HepG2 (cell line): ENCODE measurements around the gene CORO1C. TPM values are rescaled to one million over a fixed set of nuclear protein-coding genes. Genes with fewer than 3 reads are reported as not detected.

Experiments used
- ADNP ChIP-seq: sonication (generic); formaldehyde crosslinking; IDR thresholded peaks from 2 replicates; pipeline ENCODE4 v1.4.0; 2020; ENCODE audit warnings: missing genetic modification reagents
- BORCS8-MEF2B ChIP-seq: sonication (generic); formaldehyde crosslinking; IDR thresholded peaks from 2 replicates; pipeline ENCODE4 v1.8.0; 2022; ENCODE audit warnings: mild to moderate bottlenecking, missing genetic modification reagents
- CC2D1A ChIP-seq: sonication (generic); formaldehyde crosslinking; IDR thresholded peaks from 2 replicates; pipeline ENCODE4 v1.8.1; 2023; ENCODE audit warnings: mild to moderate bottlenecking, missing genetic modification reagents
- DNMT1 ChIP-seq: sonication (generic); formaldehyde crosslinking; IDR thresholded peaks from 2 replicates; pipeline ENCODE4 v1.5.1; 2020; ENCODE audit warnings: mild to moderate bottlenecking, missing genetic modification reagents
- EHMT2 ChIP-seq: fragments of 200-600 bp; sonication (generic); IDR thresholded peaks from 2 replicates; pipeline ENCODE4 v1.7.0; 2017; ENCODE audit warnings: antibody characterized with exemption, low read depth, low read length, borderline replicate concordance
- FOXC1 ChIP-seq: sonication (generic); formaldehyde crosslinking; IDR thresholded peaks from 2 replicates; pipeline ENCODE4 v1.8.0; 2022; ENCODE audit warnings: mild to moderate bottlenecking, missing genetic modification reagents, borderline replicate concordance
- FOXK2 ChIP-seq: fragments of 450-650 bp; IDR thresholded peaks from 2 replicates; pipeline ENCODE4 v1.6.1; 2016
- MAFF ChIP-seq: IDR thresholded peaks from 2 replicates; pipeline ENCODE4 v1.6.1; 2011; ENCODE audit warnings: low read depth, low read length, improper control_type of control experiment
- MXI1 ChIP-seq: IDR thresholded peaks from 3 replicates; pipeline ENCODE4 v1.6.1; 2012; ENCODE audit warnings: low read depth, low read length, inconsistent platforms, borderline replicate concordance
- PHF20 ChIP-seq: sonication (generic); formaldehyde crosslinking; IDR thresholded peaks from 2 replicates; pipeline ENCODE4 v1.5.0; 2020; ENCODE audit warnings: mild to moderate bottlenecking, missing genetic modification reagents
- POLR2AphosphoS5 ChIP-seq: IDR thresholded peaks from 2 replicates; pipeline ENCODE4 v1.6.1; 2012; ENCODE audit warnings: low read depth, low read length
- REL ChIP-seq: sonication (generic); formaldehyde crosslinking; conservative IDR thresholded peaks from 2 replicates; pipeline ENCODE4 v1.8.0; 2022; ENCODE audit warnings: mild to moderate bottlenecking, missing genetic modification reagents, moderate library complexity
- SAFB2 ChIP-seq: sonication (generic); formaldehyde crosslinking; IDR thresholded peaks from 2 replicates; pipeline ENCODE4 v1.5.1; 2020; ENCODE audit warnings: missing genetic modification reagents, low read depth, mild to moderate bottlenecking, borderline replicate concordance
- SP140L ChIP-seq: sonication (generic); formaldehyde crosslinking; IDR thresholded peaks from 2 replicates; pipeline ENCODE4 v1.4.0; 2020; ENCODE audit warnings: missing genetic modification reagents, borderline replicate concordance
- TSC22D2 ChIP-seq: sonication (generic); formaldehyde crosslinking; IDR thresholded peaks from 2 replicates; pipeline ENCODE4 v1.5.1; 2020; ENCODE audit warnings: missing genetic modification reagents, mild to moderate bottlenecking, borderline replicate concordance
- XBP1 ChIP-seq: sonication (generic); formaldehyde crosslinking; IDR thresholded peaks from 2 replicates; pipeline ENCODE4 v1.5.0; 2020; ENCODE audit warnings: missing genetic modification reagents
- ZBTB8A ChIP-seq: sonication (generic); formaldehyde crosslinking; IDR thresholded peaks from 2 replicates; pipeline ENCODE4 v1.4.0; 2020; ENCODE audit warnings: mild to moderate bottlenecking, low read depth, missing genetic modification reagents, borderline replicate concordance
- ZFP36 ChIP-seq: fragments of 150-350 bp; IDR thresholded peaks from 2 replicates; pipeline ENCODE4 v1.6.1; 2018; ENCODE audit warnings: borderline replicate concordance, low read length, low read depth; ENCODE audit not compliant: partially characterized antibody
- ZFP36L1 ChIP-seq: sonication (generic); formaldehyde crosslinking; IDR thresholded peaks from 2 replicates; pipeline ENCODE4 v1.8.0; 2022; ENCODE audit warnings: mild to moderate bottlenecking, missing genetic modification reagents, moderate library complexity
- ZNF12 ChIP-seq: sonication (generic); formaldehyde crosslinking; IDR thresholded peaks from 2 replicates; pipeline ENCODE4 v1.5.0; 2020; ENCODE audit warnings: missing genetic modification reagents
- ZNF292 ChIP-seq: sonication (generic); formaldehyde crosslinking; IDR thresholded peaks from 2 replicates; pipeline ENCODE4 v1.8.1; 2022; ENCODE audit warnings: mild to moderate bottlenecking, low read depth, missing genetic modification reagents, borderline replicate concordance
- ZNF510 ChIP-seq: sonication (generic); formaldehyde crosslinking; IDR thresholded peaks from 2 replicates; pipeline ENCODE4 v1.4.0; 2020; ENCODE audit warnings: low read depth, mild to moderate bottlenecking, missing genetic modification reagents
- ZNF761 ChIP-seq: sonication (generic); formaldehyde crosslinking; conservative IDR thresholded peaks from 2 replicates; pipeline ENCODE4 v1.4.0; 2020; ENCODE audit warnings: mild to moderate bottlenecking, missing genetic modification reagents
- polyA plus RNA-seq, 8 experiments: library from polyadenylated mRNA; depleted of rRNA in 3 of 8; stranded (reverse) in 7 of 8; unstranded in 1 of 8; fragments of >200 nt; fragmentation: Illumina TruSeq in 4 of 8; extraction: Trizol in 4 of 8; gene quantifications; 2 replicates each; pipeline versions ENCODE4 v1.2.1 to v1.2.3, GENCODE V29; 2011 to 2016; ENCODE audit warnings: low read depth in 4 of 8, missing spikeins in 1 of 8, mixed read lengths in 1 of 8; ENCODE audit not compliant: insufficient read depth in 1 of 8
- total RNA-seq, 5 experiments: library from RNA; depleted of rRNA; stranded (reverse); fragments of >200 nt; fragmentation: Illumina TruSeq; extraction: Trizol; gene quantifications; 2 replicates each; pipeline ENCODE4 v1.2.3, GENCODE V29; 2016; ENCODE audit warnings: low read depth in 1 of 5
- TF ChIP-seq, protein P1 (sequence below): sonication (generic); formaldehyde crosslinking; IDR thresholded peaks from 2 replicates; pipeline ENCODE4 v1.4.0; 2020; ENCODE audit warnings: missing genetic modification reagents
- TF ChIP-seq, protein P2 (sequence below): sonication (generic); IDR thresholded peaks from 2 replicates; pipeline ENCODE4 v1.6.1; 2016; ENCODE audit warnings: low read depth, borderline replicate concordance
- TF ChIP-seq, protein P3 (sequence below): sonication (generic); formaldehyde crosslinking; IDR thresholded peaks from 2 replicates; pipeline ENCODE4 v1.4.0; 2020; ENCODE audit warnings: missing genetic modification reagents, borderline replicate concordance

The CORO1C gene
- total and polyA plus RNA-seq, 2 of the 13 experiments (the other 11 are each of a cell fraction or from before 2014, with no cell fraction given) = 73.7 to 131 TPM

DNA sequence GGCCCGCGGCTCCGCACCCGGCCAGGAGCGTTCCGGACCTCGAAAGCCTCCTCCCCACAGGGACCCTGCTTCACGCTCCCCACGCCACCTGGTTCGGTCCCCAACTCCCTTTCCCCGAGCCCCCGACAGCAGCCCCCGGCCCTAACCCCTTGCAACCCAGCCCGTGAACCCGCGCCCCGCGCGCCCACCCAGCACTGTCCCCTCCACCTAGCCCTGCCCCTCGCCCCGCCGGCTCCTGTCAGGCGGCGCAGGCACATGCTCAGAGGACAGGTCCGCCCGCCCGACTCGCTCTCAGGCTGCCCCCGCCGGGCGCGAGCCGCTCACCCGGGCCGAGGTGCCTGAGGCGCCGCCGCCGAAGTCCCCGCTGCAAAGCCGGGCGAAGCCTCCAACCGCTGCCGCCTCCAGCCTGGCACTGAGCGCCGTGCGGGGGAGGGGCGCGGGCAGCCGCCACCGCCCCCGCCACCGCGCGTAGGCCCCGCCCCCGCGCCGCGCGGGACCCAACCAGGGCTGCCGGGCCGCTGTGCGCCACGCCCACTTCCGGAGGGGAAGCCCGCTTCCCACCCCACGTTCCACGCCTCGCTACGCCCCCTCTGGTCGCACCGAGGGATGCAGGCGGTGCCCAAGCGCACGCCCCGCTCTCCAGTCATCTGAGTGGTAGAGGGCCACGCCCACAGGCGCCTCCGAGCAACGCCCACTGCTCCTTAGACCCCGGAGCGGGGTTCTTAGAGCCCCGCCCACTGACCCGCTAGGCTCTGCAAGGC, at the start of gene CORO1C (continued):
- TF ChIP-seq ZBTB8A (no peak), MXI1 (peak; percentile 68; the same call in 1 of the 3 replicates), ZNF761 (no peak), ADNP (CRISPR knock-in tag) (peak; percentile 100), ZFP36L1 (CRISPR knock-in tag) (no peak), ZFP36 (no peak), SAFB2 (CRISPR knock-in tag) (peak; percentile 45; the same call in 1 of the 2 replicates), ZNF12 (no peak), XBP1 (no peak), DNMT1 (peak; percentile 60; the same call in 1 of the 2 replicates), FOXK2 (no peak), ZNF292 (no peak), POLR2AphosphoS5 (no peak; the same call in 1 of the 2 replicates), CC2D1A (CRISPR knock-in tag) (no peak), PHF20 (CRISPR knock-in tag) (no peak), ZNF510 (no peak), FOXC1 (CRISPR knock-in tag) (no peak), SP140L (CRISPR knock-in tag) (no peak), BORCS8-MEF2B (CRISPR knock-in tag) (no peak; the same call in 1 of the 2 replicates), REL (peak; percentile 55; the same call in 1 of the 2 replicates), MAFF (no peak), TSC22D2 (CRISPR knock-in tag) (no peak), EHMT2 (no peak)
- TF ChIP-seq, protein P1, sequence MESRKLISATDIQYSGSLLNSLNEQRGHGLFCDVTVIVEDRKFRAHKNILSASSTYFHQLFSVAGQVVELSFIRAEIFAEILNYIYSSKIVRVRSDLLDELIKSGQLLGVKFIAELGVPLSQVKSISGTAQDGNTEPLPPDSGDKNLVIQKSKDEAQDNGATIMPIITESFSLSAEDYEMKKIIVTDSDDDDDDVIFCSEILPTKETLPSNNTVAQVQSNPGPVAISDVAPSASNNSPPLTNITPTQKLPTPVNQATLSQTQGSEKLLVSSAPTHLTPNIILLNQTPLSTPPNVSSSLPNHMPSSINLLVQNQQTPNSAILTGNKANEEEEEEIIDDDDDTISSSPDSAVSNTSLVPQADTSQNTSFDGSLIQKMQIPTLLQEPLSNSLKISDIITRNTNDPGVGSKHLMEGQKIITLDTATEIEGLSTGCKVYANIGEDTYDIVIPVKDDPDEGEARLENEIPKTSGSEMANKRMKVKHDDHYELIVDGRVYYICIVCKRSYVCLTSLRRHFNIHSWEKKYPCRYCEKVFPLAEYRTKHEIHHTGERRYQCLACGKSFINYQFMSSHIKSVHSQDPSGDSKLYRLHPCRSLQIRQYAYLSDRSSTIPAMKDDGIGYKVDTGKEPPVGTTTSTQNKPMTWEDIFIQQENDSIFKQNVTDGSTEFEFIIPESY (CRISPR knock-in tag) = peak; percentile 25; the same call in 1 of the 2 replicates
- TF ChIP-seq, protein P2, sequence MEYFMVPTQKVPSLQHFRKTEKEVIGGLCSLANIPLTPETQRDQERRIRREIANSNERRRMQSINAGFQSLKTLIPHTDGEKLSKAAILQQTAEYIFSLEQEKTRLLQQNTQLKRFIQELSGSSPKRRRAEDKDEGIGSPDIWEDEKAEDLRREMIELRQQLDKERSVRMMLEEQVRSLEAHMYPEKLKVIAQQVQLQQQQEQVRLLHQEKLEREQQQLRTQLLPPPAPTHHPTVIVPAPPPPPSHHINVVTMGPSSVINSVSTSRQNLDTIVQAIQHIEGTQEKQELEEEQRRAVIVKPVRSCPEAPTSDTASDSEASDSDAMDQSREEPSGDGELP = 0 out of 2 replicates have a peak, but pooled peaks have one; percentile 26
- TF ChIP-seq, protein P3, sequence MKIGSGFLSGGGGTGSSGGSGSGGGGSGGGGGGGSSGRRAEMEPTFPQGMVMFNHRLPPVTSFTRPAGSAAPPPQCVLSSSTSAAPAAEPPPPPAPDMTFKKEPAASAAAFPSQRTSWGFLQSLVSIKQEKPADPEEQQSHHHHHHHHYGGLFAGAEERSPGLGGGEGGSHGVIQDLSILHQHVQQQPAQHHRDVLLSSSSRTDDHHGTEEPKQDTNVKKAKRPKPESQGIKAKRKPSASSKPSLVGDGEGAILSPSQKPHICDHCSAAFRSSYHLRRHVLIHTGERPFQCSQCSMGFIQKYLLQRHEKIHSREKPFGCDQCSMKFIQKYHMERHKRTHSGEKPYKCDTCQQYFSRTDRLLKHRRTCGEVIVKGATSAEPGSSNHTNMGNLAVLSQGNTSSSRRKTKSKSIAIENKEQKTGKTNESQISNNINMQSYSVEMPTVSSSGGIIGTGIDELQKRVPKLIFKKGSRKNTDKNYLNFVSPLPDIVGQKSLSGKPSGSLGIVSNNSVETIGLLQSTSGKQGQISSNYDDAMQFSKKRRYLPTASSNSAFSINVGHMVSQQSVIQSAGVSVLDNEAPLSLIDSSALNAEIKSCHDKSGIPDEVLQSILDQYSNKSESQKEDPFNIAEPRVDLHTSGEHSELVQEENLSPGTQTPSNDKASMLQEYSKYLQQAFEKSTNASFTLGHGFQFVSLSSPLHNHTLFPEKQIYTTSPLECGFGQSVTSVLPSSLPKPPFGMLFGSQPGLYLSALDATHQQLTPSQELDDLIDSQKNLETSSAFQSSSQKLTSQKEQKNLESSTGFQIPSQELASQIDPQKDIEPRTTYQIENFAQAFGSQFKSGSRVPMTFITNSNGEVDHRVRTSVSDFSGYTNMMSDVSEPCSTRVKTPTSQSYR = peak; percentile 87
